ENCODE data around the gene AP2B1. TPM values are rescaled to one million over a fixed set of nuclear protein-coding genes. Genes with fewer than 3 reads are reported as not detected.

Gene AP2B1
- total RNA-seq: 177 and 194 TPM in 2 replicates

DNA sequence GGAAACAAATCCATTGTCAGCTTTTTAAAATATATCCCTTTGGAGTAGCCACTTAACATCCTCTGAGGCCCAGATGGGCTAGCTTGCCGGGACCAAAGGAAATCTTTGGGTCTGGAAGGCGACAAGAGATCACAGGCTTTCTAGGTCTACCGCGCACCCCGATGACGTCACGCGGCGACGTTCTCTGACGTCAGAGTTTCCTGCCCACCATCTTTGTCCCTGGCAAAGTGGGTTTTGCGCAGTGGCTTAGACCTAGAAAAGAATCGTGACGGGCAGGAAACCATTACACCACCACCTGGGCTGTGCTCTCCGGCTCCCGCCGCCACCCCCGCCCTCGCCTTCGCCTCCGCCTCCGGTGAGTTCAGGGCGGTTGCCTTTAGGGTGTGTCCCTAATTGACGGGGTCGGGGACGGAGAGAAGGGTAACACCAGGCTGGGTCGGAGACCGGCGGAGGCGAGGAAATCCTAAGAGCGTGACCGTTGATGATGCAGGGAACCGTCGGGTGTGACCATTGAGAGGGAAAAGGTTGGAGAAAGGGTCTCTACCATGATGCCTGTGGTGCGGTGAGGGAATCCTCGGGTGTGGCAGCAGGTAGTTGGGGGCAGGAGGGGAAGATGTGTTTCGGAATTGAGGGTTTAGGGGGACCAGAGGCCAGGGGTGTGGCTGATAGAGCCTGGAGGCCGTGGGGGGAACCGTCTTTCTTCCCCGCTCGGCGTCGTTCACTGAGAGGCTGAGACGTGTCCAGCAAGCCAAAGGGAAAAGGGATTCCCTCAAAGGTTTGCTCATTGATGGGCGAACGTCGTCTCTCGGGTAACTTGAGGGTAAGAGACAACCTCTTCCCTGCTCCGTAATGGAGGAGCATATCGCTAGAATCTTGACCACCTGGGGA lies at the start of gene AP2B1:
AP2B1 (plus strand) TSS at position 249 of the 888 bp plus-strand sequence. CDS start 6,709 bp downstream, outside the sequence.
- Mint-ChIP-seq H3K27ac (peak within 1 kb of the TSS; percentile 96), H3K9me3 (no peaks in the 10 kb centered on the region), H3K36me3 (ENCODE audit: low read depth) (peaks cover 10% of the 10 kb centered on the region), H3K27me3 (ENCODE audit: low read depth) (peaks cover 7% of the 10 kb centered on the region), H3K4me3 (ENCODE audit: low read depth) (peak within 1 kb of the TSS; percentile 94), H3K4me1 (ENCODE audit: low read depth) (peaks cover 30% of the 10 kb centered on the region)
- DNase-seq (ENCODE audit: low spot score): peak; percentile 96
- intact Hi-C loops (cut with micrococcal nuclease): loop anchor here (1.0 to 10.0 kb wide), 7 partner anchors 9 to 345 kb away; partner anchors contain the start of genes PEX12, SLFN13, SLFN5 and TAF15

DNA sequence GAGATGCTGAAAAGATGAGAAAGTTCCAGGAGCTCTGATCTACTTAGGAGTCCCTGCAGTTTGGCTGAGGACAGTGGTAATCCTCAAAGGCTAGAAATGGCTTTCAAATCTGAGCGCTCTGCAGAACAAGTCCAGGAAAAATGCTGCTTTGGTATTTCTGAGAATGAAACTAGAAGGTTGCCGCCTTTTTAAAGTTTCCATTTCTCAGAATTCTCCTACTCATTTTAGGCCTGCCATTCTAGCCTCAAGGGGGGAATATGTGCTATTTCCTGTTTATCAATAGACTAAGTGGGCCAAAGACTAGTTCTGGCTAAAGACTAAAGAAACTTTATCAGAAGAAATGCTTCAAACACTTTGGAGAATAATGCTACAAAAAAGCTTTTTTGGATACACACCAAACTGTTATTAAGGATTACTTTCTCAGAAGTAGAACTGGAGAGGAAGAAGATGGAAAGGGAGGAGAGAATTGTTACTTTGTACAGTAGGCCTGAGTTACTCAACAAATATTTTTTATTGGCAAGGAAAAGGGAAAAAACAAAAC lies 49.5 kb upstream of the AP2B1 start, which contains the start of gene SLFN12L:
SLFN12L (minus strand) TSS at position 78 of the 541 bp plus-strand sequence. CDS start 15,314 bp downstream, outside the sequence.
- Mint-ChIP-seq H3K27me3 (ENCODE audit: low read depth) (no peaks in the 10 kb centered on the region), H3K36me3 (ENCODE audit: low read depth) (peaks cover 25% of the 10 kb centered on the region), H3K4me3 (ENCODE audit: low read depth) (peak within 1 kb of the TSS; percentile 88), H3K4me1 (ENCODE audit: low read depth) (peaks cover 48% of the 10 kb centered on the region), H3K27ac (peak within 1 kb of the TSS; percentile 99), H3K9me3 (no peaks in the 10 kb centered on the region)
- DNase-seq (ENCODE audit: low spot score): peak; percentile 53
- intact Hi-C loops (cut with micrococcal nuclease): loop anchor here (1.0 to 5.0 kb wide), 8 partner anchors 51 to 490 kb away; partner anchors contain the start of genes SLFN11, SLFN12 and SLFN13

DNA sequence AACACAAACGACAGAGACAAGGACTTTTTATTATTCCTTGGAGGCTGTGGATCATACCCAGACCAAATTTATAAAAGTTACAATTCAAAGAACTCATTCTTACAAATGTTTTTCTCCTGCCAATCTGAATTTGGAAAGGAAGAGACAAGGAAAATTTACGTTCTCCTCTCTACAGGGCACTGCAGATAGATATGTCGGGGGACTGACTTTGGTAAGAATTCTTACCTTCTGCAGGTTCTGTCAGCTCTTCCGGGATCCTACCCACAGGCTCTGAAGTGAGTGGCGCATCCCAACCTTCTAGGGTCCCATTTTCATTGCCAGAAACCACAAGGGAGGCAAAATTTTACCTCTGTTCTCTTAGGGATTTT lies 47.5 kb upstream of the AP2B1 start:
- Mint-ChIP-seq H3K4me1 (ENCODE audit: low read depth) (peaks cover 53% of the 10 kb centered on the region), H3K27me3 (ENCODE audit: low read depth) (no peaks in the 10 kb centered on the region), H3K4me3 (ENCODE audit: low read depth) (peak overlapping the region; percentile 75), H3K36me3 (ENCODE audit: low read depth) (peaks cover 17% of the 10 kb centered on the region), H3K9me3 (no peaks in the 10 kb centered on the region), H3K27ac (peak overlapping the region; percentile 99)
- DNase-seq (ENCODE audit: low spot score): no peak
- intact Hi-C loops (cut with micrococcal nuclease): loop anchor here (1.0 to 5.0 kb wide), 9 partner anchors 29 to 492 kb away; partner anchors contain the start of genes AP2B1, PEX12 and SLFN13

DNA sequence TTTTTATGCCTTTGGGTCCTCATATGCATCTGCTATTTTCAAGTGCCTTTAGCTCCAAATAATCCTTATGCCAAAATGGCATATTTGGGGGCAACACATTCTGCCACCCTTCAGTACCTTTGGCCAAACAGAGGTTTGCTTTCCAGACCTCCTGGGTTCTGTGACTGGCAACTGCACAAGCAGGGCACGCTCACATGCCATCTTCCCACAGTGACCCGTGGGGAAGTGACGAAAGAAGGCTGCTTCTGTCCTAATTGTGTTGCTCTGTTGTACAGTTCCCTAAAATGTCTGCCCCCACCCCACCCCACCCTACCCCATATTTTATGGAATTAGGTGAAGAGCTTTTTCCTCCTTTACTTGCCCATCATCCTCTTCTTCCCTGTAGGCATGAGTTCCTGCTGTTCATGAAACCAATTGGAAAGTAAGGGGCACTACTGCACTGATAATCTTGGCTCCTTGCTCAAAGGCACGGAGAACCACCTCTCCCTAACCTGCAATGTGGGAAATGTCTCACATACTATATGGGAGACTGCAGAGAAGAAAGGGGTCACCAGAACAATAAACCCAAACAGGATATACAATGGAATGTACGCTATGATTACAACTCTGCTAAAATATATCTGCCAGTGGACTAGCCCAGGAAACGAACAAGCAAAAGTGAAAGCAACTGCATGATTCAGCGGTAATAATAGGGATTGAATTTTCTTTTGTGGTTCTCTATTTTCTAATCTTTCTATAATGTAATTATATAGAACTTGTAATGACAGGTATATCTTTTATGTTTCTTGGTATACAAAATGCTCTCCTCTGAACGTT lies 46.3 kb upstream of the AP2B1 start:
- H3K4me3 Mint-ChIP-seq (ENCODE audit: low read depth): peak overlapping the region; percentile 86
- peak overlapping the region; percentile 99 for H3K27ac Mint-ChIP-seq
- no peaks in the 10 kb centered on the region for H3K9me3 Mint-ChIP-seq
- H3K4me1 Mint-ChIP-seq (ENCODE audit: low read depth): peaks cover 57% of the 10 kb centered on the region
- intact Hi-C loops (cut with micrococcal nuclease): loop anchor here (2.0 kb wide), 2 partner anchors 38 to 46 kb away; partner anchors contain the start of genes AP2B1 and PEX12
- DNase-seq (ENCODE audit: low spot score): peak; percentile 34
- H3K36me3 Mint-ChIP-seq (ENCODE audit: low read depth): peaks cover 16% of the 10 kb centered on the region
- no peaks in the 10 kb centered on the region for H3K27me3 Mint-ChIP-seq (ENCODE audit: low read depth)

DNA sequence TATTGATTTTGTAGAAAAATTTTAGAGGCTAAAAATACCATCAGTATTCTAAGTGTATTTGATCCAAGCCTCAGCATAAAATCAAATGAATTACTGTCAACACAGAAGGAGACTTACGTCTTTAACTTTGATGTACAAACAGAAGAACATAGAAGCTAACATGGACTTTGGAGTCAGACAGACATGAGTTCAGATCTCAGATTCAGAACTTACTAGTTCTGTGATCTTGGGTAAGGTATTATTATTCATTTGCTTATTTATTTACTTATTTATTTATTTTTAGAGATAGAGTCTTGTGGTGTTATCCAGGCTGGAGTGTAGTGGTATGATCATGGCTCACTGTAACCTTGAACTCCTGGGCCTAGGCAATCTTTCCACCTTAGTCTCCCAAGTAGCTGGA lies 45.7 kb upstream of the AP2B1 start:
- H3K4me1 Mint-ChIP-seq (ENCODE audit: low read depth): peaks cover 58% of the 10 kb centered on the region
- DNase-seq (ENCODE audit: low spot score): no peak
- H3K27ac Mint-ChIP-seq: peak overlapping the region; percentile 99
- no peaks in the 10 kb centered on the region for H3K27me3 Mint-ChIP-seq (ENCODE audit: low read depth)
- peaks cover 10% of the 10 kb centered on the region for H3K36me3 Mint-ChIP-seq (ENCODE audit: low read depth)
- no peaks in the 10 kb centered on the region for H3K9me3 Mint-ChIP-seq
- intact Hi-C loops (cut with micrococcal nuclease): loop anchor here (2.0 kb wide), 2 partner anchors 37 to 45 kb away; partner anchors contain the start of genes AP2B1 and PEX12
- peak overlapping the region; percentile 86 for H3K4me3 Mint-ChIP-seq (ENCODE audit: low read depth)

DNA sequence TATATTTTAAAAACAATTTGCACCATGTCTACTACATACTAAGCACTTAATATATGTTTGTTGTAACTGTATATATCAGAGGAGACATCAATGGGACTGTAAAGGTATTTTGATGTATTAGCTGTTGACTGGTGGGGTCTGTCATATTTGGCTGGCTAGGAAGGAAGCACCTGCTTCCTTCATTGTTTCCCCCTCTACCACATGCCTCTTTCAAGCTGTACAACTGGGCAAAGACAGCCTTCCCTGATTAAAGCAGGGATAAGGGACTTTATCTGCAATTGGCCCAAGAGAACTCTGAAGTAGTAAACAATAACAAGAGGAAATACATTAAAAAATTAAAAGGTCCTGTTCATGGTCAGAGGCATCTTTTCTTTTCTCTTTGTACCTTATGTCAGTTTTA lies 44.1 kb upstream of the AP2B1 start:
- H3K9me3 Mint-ChIP-seq: no peaks in the 10 kb centered on the region
- no peak for DNase-seq (ENCODE audit: low spot score)
- H3K4me3 Mint-ChIP-seq (ENCODE audit: low read depth): no peak overlapping the region
- H3K4me1 Mint-ChIP-seq (ENCODE audit: low read depth): peaks cover 58% of the 10 kb centered on the region
- peaks cover 5% of the 10 kb centered on the region for H3K36me3 Mint-ChIP-seq (ENCODE audit: low read depth)
- no peak overlapping the region for H3K27ac Mint-ChIP-seq
- H3K27me3 Mint-ChIP-seq (ENCODE audit: low read depth): peaks cover 2% of the 10 kb centered on the region
- intact Hi-C loops (cut with micrococcal nuclease): no loop called here

DNA sequence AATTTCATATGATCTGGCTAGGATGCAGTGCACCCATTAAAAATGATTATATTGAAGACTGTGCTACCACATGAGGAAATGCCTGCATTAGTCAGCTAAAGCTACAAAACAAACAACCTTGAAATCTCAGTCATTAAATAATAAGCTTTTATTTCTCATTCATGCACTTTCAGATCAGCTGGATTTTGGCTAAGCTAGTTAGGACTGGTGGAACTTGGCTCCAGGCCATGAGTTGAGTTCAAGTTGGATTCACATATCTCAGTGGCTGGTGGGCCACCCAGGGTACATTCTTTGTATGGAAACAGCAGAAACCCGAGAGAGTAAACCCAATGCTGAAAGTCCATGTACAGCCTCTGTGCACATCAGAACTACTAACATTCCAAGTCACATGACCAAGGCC lies 43.3 kb upstream of the AP2B1 start:
- Mint-ChIP-seq H3K9me3 (no peaks in the 10 kb centered on the region), H3K4me3 (ENCODE audit: low read depth) (no peak overlapping the region), H3K27ac (no peak overlapping the region), H3K27me3 (ENCODE audit: low read depth) (peaks cover 2% of the 10 kb centered on the region), H3K4me1 (ENCODE audit: low read depth) (peaks cover 51% of the 10 kb centered on the region), H3K36me3 (ENCODE audit: low read depth) (peaks cover 5% of the 10 kb centered on the region)
- DNase-seq (ENCODE audit: low spot score): no peak
- intact Hi-C loops (cut with micrococcal nuclease): no loop called here

DNA sequence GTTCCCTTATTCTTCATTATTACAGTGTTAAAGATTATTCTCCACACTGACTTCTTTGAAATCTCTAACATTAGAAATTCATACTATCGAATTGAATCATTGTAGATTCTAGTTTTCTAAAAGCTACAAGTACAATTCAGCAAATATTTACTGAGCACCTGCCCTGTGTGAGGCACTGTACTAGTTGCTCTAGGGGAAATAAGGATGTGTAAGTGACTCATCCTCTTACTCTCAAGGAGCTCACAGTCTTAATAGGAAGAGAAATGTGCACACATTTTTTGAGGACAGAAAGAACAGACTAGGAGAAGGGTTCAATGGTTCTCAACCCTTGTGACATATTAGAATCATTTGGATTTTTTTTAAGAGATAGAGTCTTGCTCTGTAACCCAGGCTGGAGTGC lies 42.0 kb upstream of the AP2B1 start:
- no peak for DNase-seq (ENCODE audit: low spot score)
- Mint-ChIP-seq H3K4me3 (ENCODE audit: low read depth) (no peak overlapping the region), H3K9me3 (no peaks in the 10 kb centered on the region), H3K27me3 (ENCODE audit: low read depth) (peaks cover 2% of the 10 kb centered on the region), H3K27ac (no peak overlapping the region), H3K36me3 (ENCODE audit: low read depth) (peaks cover 5% of the 10 kb centered on the region), H3K4me1 (ENCODE audit: low read depth) (peaks cover 40% of the 10 kb centered on the region)
- intact Hi-C loops (cut with micrococcal nuclease): no loop called here

DNA sequence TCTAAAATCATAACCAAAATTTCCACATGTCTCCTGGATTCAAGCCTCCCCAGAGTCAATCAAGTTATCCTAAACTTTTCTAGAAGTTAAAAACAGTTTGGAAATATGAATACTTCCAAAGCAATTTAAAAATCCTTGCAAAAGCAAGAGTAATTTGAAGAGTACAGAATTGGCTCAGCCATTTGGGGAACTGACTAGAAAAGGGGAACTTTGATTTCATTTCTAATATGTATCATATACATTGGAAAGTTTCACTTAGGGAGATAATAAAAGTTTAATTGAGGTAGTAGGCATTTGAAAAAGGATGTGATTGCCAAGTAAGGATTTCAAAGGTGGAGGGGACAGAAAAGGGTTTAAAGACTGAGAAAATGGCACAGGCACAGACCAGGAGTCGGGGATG lies 40.6 kb upstream of the AP2B1 start:
- Mint-ChIP-seq H3K9me3 (no peaks in the 10 kb centered on the region), H3K27me3 (ENCODE audit: low read depth) (peaks cover 6% of the 10 kb centered on the region)

DNA sequence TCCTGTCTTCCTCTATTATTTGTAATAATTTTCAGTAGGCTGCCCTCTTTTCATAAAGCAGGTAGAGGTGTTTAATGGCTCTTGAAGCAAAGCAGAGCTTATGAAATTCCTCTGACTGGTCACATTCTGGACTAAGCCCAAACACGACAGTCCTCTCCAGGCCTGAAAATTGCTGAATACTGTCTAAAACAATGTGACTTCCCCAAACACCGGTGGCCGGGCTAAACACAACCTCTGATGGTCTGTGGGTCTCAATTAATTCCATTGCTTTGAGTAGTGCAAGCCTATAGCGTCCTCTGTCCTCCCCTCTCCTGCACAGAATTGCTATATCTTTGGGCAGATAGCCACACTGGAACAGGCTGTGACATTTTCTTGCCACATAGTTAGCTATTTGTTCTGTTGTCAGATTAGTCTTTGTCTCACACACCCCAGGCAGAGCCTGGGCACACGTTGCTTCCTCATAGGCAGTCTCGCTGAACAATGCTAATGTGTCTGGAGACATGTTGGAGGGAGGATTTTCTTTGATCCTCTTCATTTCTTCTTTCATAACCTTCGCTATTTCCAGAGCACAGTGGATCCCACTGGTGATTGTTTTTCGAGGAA lies 38.8 kb upstream of the AP2B1 start:
- peaks cover 25% of the 10 kb centered on the region for H3K4me1 Mint-ChIP-seq (ENCODE audit: low read depth)
- H3K36me3 Mint-ChIP-seq (ENCODE audit: low read depth): peaks cover 5% of the 10 kb centered on the region
- intact Hi-C loops (cut with micrococcal nuclease): no loop called here
- peaks cover 7% of the 10 kb centered on the region for H3K27me3 Mint-ChIP-seq (ENCODE audit: low read depth)
- DNase-seq (ENCODE audit: low spot score): no peak
- H3K9me3 Mint-ChIP-seq: no peaks in the 10 kb centered on the region
- H3K4me3 Mint-ChIP-seq (ENCODE audit: low read depth): no peak overlapping the region
- no peak overlapping the region for H3K27ac Mint-ChIP-seq

More for the DNA sequence above, 40.6 kb upstream of the AP2B1 start:
- peaks cover 30% of the 10 kb centered on the region for H3K4me1 Mint-ChIP-seq (ENCODE audit: low read depth)
- intact Hi-C loops (cut with micrococcal nuclease): no loop called here
- H3K4me3 Mint-ChIP-seq (ENCODE audit: low read depth): no peak overlapping the region
- no peak for DNase-seq (ENCODE audit: low spot score)
- no peak overlapping the region for H3K27ac Mint-ChIP-seq
- H3K36me3 Mint-ChIP-seq (ENCODE audit: low read depth): peaks cover 5% of the 10 kb centered on the region

DNA sequence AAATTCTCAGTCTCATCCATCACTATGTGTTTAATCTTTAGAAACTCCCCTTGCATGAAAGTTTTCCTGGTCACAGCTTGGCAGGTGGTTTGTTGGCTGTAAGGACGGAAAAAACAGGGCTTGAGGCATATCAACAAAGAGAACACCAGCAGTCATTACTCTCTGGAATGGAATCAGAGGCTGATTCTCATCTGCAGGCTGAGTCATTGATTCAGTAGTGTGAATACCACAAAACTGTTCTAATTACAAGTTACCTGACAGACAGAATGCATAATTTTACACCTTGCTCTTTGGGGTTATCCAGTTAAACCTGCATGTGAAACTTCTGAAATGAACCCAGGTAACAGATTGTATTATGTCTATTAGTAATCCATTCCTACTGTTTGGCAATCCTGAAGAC lies 38.1 kb upstream of the AP2B1 start:
- intact Hi-C loops (cut with micrococcal nuclease): no loop called here
- no peaks in the 10 kb centered on the region for H3K9me3 Mint-ChIP-seq
- H3K27ac Mint-ChIP-seq: no peak overlapping the region
- H3K4me3 Mint-ChIP-seq (ENCODE audit: low read depth): no peak overlapping the region
- no peak for DNase-seq (ENCODE audit: low spot score)
- peaks cover 18% of the 10 kb centered on the region for H3K4me1 Mint-ChIP-seq (ENCODE audit: low read depth)
- peaks cover 5% of the 10 kb centered on the region for H3K36me3 Mint-ChIP-seq (ENCODE audit: low read depth)
- peaks cover 14% of the 10 kb centered on the region for H3K27me3 Mint-ChIP-seq (ENCODE audit: low read depth)

DNA sequence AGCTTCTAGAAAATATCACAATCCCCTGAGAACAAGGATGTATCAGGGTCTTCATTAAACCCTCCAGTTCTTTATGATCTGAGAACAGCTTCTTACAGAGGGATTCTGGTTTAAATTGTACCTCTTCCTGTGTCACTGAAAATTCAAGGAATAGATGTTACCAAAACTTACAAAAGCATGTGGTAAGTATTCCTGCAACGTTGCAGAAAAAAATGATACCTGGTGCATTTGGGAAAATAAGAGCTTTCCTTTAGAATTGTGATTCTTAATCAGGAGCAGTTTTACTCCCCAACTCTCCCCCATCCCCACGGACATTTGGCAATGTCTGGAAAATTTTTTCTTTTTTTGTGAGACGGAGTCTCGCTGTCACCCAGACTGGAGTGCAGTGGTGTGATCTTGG lies 33.8 kb upstream of the AP2B1 start:
- Mint-ChIP-seq H3K9me3 (no peaks in the 10 kb centered on the region), H3K4me1 (ENCODE audit: low read depth) (peaks cover 3% of the 10 kb centered on the region), H3K27ac (no peak overlapping the region), H3K36me3 (ENCODE audit: low read depth) (no peaks in the 10 kb centered on the region), H3K27me3 (ENCODE audit: low read depth) (peaks cover 20% of the 10 kb centered on the region), H3K4me3 (ENCODE audit: low read depth) (no peak overlapping the region)
- intact Hi-C loops (cut with micrococcal nuclease): no loop called here
- DNase-seq (ENCODE audit: low spot score): no peak

Measured in activated T-helper 2 cell treated with anti-CD3 and anti-CD28 coated beads, Interferon-gamma antibody, Interleukin-2, Interleukin-4, amounts not matched to agents 10 μg/mL and 5 μg/mL and 100 μg/mL, durations not matched to agents 14 hours and 24 hours and 36 hours (primary cell).